ENCODE data around the gene NEK4. TPM values are rescaled to one million over a fixed set of nuclear protein-coding genes. Genes with fewer than 3 reads are reported as not detected.

Gene NEK4
- total RNA-seq, 1 experiment from 2014 or later = 36.2 TPM

DNA sequence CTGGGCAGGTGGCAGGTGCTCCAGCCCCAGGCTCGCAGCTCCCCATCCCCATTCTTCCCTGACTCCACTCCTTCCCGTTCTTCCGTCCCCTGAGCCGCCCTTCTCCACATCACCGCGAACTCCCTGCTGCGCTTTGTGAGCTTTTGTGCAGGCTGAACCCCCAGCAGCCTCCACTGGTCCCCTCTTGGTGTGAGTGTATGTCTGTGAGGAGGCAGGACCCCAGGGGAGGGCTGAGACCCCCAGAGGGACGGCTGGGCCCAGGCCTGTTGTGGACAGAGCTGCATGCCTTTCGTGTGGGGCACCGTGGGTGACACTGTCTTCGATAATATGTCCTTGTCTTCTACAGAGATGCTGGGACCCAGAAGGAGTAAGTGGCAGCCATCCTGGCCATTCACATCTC, 16.5 kb upstream of the NEK4 start (continued):
- TF ChIP-seq, protein P1, sequence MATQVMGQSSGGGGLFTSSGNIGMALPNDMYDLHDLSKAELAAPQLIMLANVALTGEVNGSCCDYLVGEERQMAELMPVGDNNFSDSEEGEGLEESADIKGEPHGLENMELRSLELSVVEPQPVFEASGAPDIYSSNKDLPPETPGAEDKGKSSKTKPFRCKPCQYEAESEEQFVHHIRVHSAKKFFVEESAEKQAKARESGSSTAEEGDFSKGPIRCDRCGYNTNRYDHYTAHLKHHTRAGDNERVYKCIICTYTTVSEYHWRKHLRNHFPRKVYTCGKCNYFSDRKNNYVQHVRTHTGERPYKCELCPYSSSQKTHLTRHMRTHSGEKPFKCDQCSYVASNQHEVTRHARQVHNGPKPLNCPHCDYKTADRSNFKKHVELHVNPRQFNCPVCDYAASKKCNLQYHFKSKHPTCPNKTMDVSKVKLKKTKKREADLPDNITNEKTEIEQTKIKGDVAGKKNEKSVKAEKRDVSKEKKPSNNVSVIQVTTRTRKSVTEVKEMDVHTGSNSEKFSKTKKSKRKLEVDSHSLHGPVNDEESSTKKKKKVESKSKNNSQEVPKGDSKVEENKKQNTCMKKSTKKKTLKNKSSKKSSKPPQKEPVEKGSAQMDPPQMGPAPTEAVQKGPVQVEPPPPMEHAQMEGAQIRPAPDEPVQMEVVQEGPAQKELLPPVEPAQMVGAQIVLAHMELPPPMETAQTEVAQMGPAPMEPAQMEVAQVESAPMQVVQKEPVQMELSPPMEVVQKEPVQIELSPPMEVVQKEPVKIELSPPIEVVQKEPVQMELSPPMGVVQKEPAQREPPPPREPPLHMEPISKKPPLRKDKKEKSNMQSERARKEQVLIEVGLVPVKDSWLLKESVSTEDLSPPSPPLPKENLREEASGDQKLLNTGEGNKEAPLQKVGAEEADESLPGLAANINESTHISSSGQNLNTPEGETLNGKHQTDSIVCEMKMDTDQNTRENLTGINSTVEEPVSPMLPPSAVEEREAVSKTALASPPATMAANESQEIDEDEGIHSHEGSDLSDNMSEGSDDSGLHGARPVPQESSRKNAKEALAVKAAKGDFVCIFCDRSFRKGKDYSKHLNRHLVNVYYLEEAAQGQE (IDR thresholded peaks at IDR 0.05; ENCODE audit: low read depth) = no peak
- TF ChIP-seq FOSL1 (IDR thresholded peaks at IDR 0.05; ENCODE audit: low read depth) (no peak), RAD21 (IDR thresholded peaks at IDR 0.05; ENCODE audit: low read depth) (no peak), CEBPB (IDR thresholded peaks at IDR 0.05; ENCODE audit: low read depth) (no peak), TCF7L2 (IDR thresholded peaks at IDR 0.05; ENCODE audit: borderline replicate concordance, extremely low read depth, insufficient read depth, insufficient read length) (no peak), EZH2phosphoT487 (IDR thresholded peaks at IDR 0.05; ENCODE audit: borderline replicate concordance) (no peak), CBX3 (IDR thresholded peaks at IDR 0.05; ENCODE audit: low read depth) (no peak), POLR2AphosphoS5 (IDR thresholded peaks at IDR 0.05; ENCODE audit: low read depth, low read length) (no peak), ELF1 (IDR thresholded peaks at IDR 0.05; ENCODE audit: borderline replicate concordance, low read depth) (no peak), EGR1 (IDR thresholded peaks at IDR 0.05; ENCODE audit: low read depth) (no peak), ZFX (IDR thresholded peaks at IDR 0.05) (no peak)
- TF ChIP-seq, protein P2, sequence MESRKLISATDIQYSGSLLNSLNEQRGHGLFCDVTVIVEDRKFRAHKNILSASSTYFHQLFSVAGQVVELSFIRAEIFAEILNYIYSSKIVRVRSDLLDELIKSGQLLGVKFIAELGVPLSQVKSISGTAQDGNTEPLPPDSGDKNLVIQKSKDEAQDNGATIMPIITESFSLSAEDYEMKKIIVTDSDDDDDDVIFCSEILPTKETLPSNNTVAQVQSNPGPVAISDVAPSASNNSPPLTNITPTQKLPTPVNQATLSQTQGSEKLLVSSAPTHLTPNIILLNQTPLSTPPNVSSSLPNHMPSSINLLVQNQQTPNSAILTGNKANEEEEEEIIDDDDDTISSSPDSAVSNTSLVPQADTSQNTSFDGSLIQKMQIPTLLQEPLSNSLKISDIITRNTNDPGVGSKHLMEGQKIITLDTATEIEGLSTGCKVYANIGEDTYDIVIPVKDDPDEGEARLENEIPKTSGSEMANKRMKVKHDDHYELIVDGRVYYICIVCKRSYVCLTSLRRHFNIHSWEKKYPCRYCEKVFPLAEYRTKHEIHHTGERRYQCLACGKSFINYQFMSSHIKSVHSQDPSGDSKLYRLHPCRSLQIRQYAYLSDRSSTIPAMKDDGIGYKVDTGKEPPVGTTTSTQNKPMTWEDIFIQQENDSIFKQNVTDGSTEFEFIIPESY (IDR thresholded peaks at IDR 0.05; ENCODE audit: extremely low read depth, insufficient replicate concordance, low read length) = no peak
